ENCODE results near the gene UCK2. TPM values are rescaled to one million over a fixed set of nuclear protein-coding genes. Genes with fewer than 3 reads are reported as not detected.

The UCK2 gene
- total and polyA plus RNA-seq, 8 donors, result 8.6 to 25.7 (median 20.8) TPM

DNA sequence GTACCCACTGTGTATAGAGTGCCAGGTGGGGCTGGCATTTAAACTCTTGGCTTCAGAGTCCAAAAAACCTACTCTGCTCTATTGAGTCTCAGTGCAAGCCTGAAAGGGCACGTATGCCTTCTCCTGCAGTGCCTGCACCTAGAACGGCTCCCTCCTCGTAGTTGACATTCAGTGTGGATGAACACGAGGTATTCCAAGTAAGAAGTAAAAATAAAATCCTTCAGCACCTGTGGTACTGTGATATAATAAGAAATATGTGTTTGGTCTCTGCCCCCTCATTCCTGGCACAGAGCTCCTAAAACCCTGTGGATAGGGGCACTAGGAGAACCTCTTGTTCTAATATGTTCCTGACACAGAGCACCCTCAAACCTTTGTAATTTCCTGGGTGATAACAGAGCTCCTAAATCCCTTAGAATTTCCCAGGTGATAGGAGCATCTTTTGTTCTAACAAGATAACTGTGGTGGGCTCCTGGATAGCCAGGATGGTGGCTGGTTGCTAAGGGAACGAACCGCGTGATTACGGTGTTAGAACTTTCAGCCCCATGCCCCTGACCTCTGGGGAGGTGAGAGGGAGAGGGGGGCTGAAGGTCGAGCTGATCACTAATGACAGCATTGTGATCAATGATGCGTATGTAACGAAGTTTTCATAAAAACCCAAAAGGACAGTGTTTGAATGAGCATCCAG, 16.8 kb downstream of the UCK2 start:
- Histone ChIP-seq H3K27ac (no peak overlapping the region), H3K4me3 (no peak overlapping the region), H3K27me3 (no peaks in the 10 kb centered on the region), H3K36me3 (no peaks in the 10 kb centered on the region), H3K9me3 (no peaks in the 10 kb centered on the region), H3K4me1 (peaks cover 0 to 19% of the 10 kb centered on the region in 2 donors)
- intact Hi-C loops (cut with DNase I), result no loop called here
- ATAC-seq (no peak), DNase-seq (no peak)
- TF ChIP-seq, protein P1, sequence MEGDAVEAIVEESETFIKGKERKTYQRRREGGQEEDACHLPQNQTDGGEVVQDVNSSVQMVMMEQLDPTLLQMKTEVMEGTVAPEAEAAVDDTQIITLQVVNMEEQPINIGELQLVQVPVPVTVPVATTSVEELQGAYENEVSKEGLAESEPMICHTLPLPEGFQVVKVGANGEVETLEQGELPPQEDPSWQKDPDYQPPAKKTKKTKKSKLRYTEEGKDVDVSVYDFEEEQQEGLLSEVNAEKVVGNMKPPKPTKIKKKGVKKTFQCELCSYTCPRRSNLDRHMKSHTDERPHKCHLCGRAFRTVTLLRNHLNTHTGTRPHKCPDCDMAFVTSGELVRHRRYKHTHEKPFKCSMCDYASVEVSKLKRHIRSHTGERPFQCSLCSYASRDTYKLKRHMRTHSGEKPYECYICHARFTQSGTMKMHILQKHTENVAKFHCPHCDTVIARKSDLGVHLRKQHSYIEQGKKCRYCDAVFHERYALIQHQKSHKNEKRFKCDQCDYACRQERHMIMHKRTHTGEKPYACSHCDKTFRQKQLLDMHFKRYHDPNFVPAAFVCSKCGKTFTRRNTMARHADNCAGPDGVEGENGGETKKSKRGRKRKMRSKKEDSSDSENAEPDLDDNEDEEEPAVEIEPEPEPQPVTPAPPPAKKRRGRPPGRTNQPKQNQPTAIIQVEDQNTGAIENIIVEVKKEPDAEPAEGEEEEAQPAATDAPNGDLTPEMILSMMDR (IDR thresholded peaks at IDR 0.05), result no peak

DNA sequence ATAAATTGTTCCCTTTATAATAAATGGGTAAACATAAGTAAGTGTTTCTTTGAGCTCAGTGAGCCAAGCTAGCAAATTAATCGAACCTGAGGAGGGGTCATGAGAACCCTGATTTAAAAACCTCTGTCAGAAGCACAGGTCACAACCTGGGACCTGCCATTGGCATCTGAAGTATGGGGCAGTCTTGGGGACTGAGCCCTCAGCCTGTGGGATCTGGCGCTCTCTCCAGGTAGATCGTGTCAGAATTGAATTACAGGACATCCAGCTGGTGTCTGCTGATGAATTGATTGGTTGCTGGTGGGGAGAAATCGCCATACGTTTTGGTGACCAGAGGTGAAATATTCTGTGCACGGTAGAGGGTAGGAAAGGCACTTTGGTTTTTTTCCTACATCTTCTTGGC, 17.5 kb downstream of the UCK2 start:
- no peaks in the 10 kb centered on the region for H3K9me3 ChIP-seq
- no peak overlapping the region for H3K4me3 ChIP-seq
- TF ChIP-seq, protein P1 (IDR thresholded peaks at IDR 0.05), result no peak
- no peaks in the 10 kb centered on the region for H3K36me3 ChIP-seq
- no peak for ATAC-seq
- DNase-seq, result no peak
- H3K27me3 ChIP-seq, result no peaks in the 10 kb centered on the region
- H3K4me1 ChIP-seq, result peaks cover 0 to 24% of the 10 kb centered on the region in 2 donors
- intact Hi-C loops (cut with DNase I), result no loop called here
- H3K27ac ChIP-seq, result no peak overlapping the region

GRCh38 chr1:165845569-165845968, 18.2 kb downstream of the UCK2 start:
- DNase-seq (no peak), ATAC-seq (no peak)
- Histone ChIP-seq H3K4me1 (peaks cover 0 to 24% of the 10 kb centered on the region in 2 donors), H3K4me3 (no peak overlapping the region), H3K36me3 (no peaks in the 10 kb centered on the region), H3K27ac (no peak overlapping the region), H3K27me3 (no peaks in the 10 kb centered on the region), H3K9me3 (no peaks in the 10 kb centered on the region)
- intact Hi-C loops (cut with DNase I), result no loop called here
- TF ChIP-seq, protein P1 (IDR thresholded peaks at IDR 0.05), result no peak

GRCh38 chr1:165845992-165846748, 18.8 kb downstream of the UCK2 start:
- Histone ChIP-seq H3K27ac (no peak overlapping the region), H3K4me3 (no peak overlapping the region), H3K4me1 (peaks cover 0 to 28% of the 10 kb centered on the region in 2 donors), H3K27me3 (no peaks in the 10 kb centered on the region), H3K36me3 (no peaks in the 10 kb centered on the region), H3K9me3 (no peaks in the 10 kb centered on the region)
- TF ChIP-seq, protein P1 (IDR thresholded peaks at IDR 0.05), result no peak
- no peak for ATAC-seq
- no peak for DNase-seq
- intact Hi-C loops (cut with DNase I), result no loop called here

DNA sequence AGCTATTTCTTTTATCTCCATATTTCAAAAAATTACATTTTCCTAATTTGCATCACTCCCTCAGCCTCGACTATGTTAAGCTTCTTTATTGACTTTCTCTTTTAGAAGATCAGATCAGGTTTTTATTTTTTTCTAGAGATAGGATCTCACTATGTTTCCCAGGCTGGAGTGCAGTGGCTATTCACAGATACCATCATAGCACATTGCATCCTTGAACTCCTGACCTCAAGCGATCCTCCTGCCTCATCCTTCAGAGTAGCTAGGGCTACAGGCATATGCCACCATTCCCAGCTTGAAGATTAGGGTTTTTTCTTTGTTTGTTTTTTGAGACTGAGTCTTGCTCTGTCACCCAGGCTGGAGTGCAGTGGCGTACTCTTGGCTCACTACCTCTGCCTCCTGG, 20.1 kb downstream of the UCK2 start:
- no peak overlapping the region for H3K4me3 ChIP-seq
- TF ChIP-seq, protein P1 (IDR thresholded peaks at IDR 0.05), result no peak
- no peaks in the 10 kb centered on the region for H3K36me3 ChIP-seq
- H3K27ac ChIP-seq, result no peak overlapping the region
- no peak for ATAC-seq
- no peak for DNase-seq
- no peaks in the 10 kb centered on the region for H3K27me3 ChIP-seq
- intact Hi-C loops (cut with DNase I), result no loop called here
- H3K9me3 ChIP-seq, result no peaks in the 10 kb centered on the region
- H3K4me1 ChIP-seq, result peaks cover 0 to 28% of the 10 kb centered on the region in 2 donors

Data from left lung (tissue), 10 donors.